Measurements from ENCODE around the gene DUOX2.

GRCh38 chr15:45117308-45118130 lies 3.5 kb upstream of the DUOX2 start:
- TF ChIP-seq, protein P1, sequence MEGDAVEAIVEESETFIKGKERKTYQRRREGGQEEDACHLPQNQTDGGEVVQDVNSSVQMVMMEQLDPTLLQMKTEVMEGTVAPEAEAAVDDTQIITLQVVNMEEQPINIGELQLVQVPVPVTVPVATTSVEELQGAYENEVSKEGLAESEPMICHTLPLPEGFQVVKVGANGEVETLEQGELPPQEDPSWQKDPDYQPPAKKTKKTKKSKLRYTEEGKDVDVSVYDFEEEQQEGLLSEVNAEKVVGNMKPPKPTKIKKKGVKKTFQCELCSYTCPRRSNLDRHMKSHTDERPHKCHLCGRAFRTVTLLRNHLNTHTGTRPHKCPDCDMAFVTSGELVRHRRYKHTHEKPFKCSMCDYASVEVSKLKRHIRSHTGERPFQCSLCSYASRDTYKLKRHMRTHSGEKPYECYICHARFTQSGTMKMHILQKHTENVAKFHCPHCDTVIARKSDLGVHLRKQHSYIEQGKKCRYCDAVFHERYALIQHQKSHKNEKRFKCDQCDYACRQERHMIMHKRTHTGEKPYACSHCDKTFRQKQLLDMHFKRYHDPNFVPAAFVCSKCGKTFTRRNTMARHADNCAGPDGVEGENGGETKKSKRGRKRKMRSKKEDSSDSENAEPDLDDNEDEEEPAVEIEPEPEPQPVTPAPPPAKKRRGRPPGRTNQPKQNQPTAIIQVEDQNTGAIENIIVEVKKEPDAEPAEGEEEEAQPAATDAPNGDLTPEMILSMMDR (IDR thresholded peaks at IDR 0.05): no peak
- no peak for TF ChIP-seq POLR2A (IDR thresholded peaks at IDR 0.05)

Data from testis (tissue), 2 donors.